Right lobe of liver (tissue), 4 donors: ENCODE results near the gene STOX1.

Experiments
- POLR2A ChIP-seq: fragments of 450-650 bp; IDR thresholded peaks from one replicate; pipeline ENCODE4 v1.6.1; 2017; ENCODE audit warnings: antibody characterized with exemption, mild to moderate bottlenecking
- TF ChIP-seq, protein P1 (sequence below), 4 donors: fragments of 200-600 bp in 3 of 4; fragments of 450-650 bp in 1 of 4; IDR thresholded peaks; one replicate each; pipeline versions ENCODE4 v1.5.1 to v1.8.0; 2016 to 2022; ENCODE audit warnings: antibody characterized with exemption in 4 of 4, mild to moderate bottlenecking in 2 of 4
- donor health status: DM: no; HTN: no; CAD: no.
- donor health status: DM: no; HTN: no; CAD: no.
- donor health status: DM: no; HTN: yes; CAD: no.

DNA sequence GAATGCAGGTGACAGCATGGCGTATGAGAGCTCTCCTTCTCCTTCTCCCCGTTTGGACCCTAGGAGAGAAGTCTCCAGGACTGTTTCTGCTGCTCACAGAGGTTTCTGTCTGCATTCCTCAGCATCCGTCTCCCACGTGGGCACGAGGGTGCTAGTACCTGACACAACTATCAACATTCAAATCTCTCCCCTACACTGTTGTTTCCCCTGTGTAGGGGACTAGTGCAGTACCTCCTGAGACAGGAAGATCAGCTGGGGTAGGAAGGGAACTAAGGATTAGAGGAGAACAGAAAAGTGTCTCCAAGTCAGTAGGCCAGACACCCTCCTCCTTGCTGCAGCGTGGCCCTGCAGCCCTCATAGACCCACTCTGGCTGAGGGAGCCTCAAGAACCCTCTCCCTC, 29.0 kb downstream of the STOX1 start:
- TF ChIP-seq, protein P1, sequence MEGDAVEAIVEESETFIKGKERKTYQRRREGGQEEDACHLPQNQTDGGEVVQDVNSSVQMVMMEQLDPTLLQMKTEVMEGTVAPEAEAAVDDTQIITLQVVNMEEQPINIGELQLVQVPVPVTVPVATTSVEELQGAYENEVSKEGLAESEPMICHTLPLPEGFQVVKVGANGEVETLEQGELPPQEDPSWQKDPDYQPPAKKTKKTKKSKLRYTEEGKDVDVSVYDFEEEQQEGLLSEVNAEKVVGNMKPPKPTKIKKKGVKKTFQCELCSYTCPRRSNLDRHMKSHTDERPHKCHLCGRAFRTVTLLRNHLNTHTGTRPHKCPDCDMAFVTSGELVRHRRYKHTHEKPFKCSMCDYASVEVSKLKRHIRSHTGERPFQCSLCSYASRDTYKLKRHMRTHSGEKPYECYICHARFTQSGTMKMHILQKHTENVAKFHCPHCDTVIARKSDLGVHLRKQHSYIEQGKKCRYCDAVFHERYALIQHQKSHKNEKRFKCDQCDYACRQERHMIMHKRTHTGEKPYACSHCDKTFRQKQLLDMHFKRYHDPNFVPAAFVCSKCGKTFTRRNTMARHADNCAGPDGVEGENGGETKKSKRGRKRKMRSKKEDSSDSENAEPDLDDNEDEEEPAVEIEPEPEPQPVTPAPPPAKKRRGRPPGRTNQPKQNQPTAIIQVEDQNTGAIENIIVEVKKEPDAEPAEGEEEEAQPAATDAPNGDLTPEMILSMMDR (IDR thresholded peaks at IDR 0.05) = no peak
- no peak for TF ChIP-seq POLR2A
